ENCODE data around the gene SMIM41.

DNA sequence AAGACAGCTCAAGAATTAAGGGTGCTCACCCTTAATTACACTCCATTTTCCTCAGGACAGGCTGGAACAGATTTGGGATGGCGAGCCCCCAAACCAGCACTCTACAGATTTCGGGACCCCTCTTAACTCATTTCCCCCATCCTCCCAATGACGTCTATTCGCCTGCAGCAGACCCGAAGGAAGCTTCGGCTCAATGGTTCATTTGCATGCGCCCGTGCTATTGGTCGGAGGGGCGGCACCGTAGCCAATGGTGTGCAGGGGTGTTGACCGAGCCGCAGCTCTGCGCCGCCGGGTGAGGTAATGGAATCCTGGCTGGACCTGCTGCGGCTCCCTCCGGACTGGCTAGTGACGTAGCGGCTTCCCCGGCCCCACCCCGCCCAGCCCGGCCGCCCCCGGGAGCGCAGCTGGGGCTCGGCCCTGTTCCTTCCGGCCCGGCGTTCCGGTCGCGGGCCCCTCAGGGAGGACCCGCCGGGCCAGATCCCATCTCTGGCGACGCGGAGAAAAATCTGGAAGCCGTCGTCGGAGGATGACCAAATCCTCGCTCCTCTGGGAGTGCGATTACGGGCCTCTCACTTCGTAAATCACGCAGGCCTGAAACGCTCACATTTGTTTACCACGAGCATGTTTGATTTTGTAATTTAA is 46.6 kb upstream of the SMIM41 start:
- TF ChIP-seq, protein P1, sequence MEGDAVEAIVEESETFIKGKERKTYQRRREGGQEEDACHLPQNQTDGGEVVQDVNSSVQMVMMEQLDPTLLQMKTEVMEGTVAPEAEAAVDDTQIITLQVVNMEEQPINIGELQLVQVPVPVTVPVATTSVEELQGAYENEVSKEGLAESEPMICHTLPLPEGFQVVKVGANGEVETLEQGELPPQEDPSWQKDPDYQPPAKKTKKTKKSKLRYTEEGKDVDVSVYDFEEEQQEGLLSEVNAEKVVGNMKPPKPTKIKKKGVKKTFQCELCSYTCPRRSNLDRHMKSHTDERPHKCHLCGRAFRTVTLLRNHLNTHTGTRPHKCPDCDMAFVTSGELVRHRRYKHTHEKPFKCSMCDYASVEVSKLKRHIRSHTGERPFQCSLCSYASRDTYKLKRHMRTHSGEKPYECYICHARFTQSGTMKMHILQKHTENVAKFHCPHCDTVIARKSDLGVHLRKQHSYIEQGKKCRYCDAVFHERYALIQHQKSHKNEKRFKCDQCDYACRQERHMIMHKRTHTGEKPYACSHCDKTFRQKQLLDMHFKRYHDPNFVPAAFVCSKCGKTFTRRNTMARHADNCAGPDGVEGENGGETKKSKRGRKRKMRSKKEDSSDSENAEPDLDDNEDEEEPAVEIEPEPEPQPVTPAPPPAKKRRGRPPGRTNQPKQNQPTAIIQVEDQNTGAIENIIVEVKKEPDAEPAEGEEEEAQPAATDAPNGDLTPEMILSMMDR (IDR thresholded peaks at IDR 0.05; ENCODE audit: low read depth, low read length, missing input control) = no peak
- TF ChIP-seq, protein P2, sequence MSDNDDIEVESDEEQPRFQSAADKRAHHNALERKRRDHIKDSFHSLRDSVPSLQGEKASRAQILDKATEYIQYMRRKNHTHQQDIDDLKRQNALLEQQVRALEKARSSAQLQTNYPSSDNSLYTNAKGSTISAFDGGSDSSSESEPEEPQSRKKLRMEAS (IDR thresholded peaks at IDR 0.05) = no peak
- TF ChIP-seq JUND (IDR thresholded peaks at IDR 0.05) (peak; percentile 76 to 90), RXRA (IDR thresholded peaks at IDR 0.05) (peak in 1 of 2 donors; percentile 53), SP1 (IDR thresholded peaks at IDR 0.05) (peak; percentile 77), GABPA (IDR thresholded peaks at IDR 0.05 in 1 of 2, conservative IDR thresholded peaks at IDR 0.05 in 1 of 2) (peak in 1 of 2 donors; percentile 67), RAD21 (IDR thresholded peaks at IDR 0.05) (peak in 1 of 2 donors; percentile 34), YY1 (IDR thresholded peaks at IDR 0.05) (peak; percentile 51)
- TF ChIP-seq, protein P3, sequence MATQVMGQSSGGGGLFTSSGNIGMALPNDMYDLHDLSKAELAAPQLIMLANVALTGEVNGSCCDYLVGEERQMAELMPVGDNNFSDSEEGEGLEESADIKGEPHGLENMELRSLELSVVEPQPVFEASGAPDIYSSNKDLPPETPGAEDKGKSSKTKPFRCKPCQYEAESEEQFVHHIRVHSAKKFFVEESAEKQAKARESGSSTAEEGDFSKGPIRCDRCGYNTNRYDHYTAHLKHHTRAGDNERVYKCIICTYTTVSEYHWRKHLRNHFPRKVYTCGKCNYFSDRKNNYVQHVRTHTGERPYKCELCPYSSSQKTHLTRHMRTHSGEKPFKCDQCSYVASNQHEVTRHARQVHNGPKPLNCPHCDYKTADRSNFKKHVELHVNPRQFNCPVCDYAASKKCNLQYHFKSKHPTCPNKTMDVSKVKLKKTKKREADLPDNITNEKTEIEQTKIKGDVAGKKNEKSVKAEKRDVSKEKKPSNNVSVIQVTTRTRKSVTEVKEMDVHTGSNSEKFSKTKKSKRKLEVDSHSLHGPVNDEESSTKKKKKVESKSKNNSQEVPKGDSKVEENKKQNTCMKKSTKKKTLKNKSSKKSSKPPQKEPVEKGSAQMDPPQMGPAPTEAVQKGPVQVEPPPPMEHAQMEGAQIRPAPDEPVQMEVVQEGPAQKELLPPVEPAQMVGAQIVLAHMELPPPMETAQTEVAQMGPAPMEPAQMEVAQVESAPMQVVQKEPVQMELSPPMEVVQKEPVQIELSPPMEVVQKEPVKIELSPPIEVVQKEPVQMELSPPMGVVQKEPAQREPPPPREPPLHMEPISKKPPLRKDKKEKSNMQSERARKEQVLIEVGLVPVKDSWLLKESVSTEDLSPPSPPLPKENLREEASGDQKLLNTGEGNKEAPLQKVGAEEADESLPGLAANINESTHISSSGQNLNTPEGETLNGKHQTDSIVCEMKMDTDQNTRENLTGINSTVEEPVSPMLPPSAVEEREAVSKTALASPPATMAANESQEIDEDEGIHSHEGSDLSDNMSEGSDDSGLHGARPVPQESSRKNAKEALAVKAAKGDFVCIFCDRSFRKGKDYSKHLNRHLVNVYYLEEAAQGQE (IDR thresholded peaks at IDR 0.05) = peak; percentile 61
- TF ChIP-seq, protein P4, sequence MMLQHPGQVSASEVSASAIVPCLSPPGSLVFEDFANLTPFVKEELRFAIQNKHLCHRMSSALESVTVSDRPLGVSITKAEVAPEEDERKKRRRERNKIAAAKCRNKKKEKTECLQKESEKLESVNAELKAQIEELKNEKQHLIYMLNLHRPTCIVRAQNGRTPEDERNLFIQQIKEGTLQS (IDR thresholded peaks at IDR 0.05) = no peak
- TF ChIP-seq, protein P5, sequence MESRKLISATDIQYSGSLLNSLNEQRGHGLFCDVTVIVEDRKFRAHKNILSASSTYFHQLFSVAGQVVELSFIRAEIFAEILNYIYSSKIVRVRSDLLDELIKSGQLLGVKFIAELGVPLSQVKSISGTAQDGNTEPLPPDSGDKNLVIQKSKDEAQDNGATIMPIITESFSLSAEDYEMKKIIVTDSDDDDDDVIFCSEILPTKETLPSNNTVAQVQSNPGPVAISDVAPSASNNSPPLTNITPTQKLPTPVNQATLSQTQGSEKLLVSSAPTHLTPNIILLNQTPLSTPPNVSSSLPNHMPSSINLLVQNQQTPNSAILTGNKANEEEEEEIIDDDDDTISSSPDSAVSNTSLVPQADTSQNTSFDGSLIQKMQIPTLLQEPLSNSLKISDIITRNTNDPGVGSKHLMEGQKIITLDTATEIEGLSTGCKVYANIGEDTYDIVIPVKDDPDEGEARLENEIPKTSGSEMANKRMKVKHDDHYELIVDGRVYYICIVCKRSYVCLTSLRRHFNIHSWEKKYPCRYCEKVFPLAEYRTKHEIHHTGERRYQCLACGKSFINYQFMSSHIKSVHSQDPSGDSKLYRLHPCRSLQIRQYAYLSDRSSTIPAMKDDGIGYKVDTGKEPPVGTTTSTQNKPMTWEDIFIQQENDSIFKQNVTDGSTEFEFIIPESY (IDR thresholded peaks at IDR 0.05) = no peak
